K562 (cell line): Measurements from ENCODE around the gene FHIT. TPM values are rescaled to one million over a fixed set of nuclear protein-coding genes. Genes with fewer than 3 reads are reported as not detected.

Experiments
- ATAC-seq: fragments of 200-7000 bp; cut with Tn5 transposase; 3 replicates; pipeline ENCODE4 v1.9.1; 2020; ENCODE audit warnings: moderate library complexity
- BruUV-seq: library from RNA; stranded (reverse); fragments of 400-500 nt; replicated peaks from 2 replicates; lab custom pipeline; 2021; lab: Mats Ljungman, UMichigan
- CTCF ChIA-PET: fragments of 300-600 bp; formaldehyde crosslinking; extraction: SDS; loops from one replicate; lab custom pipeline; 2021; ENCODE audit warnings: low intra/inter-chr PET ratio; lab: Yijun Ruan, JAX
- POLR2A ChIA-PET: fragments of 300-600, 350-650 bp; sonication (Branson Sonifier 250); formaldehyde crosslinking; extraction: SDS; loops from one replicate; lab custom pipeline; 2021; ENCODE audit warnings: antibody characterized with exemption, inconsistent platforms; lab: Yijun Ruan, JAX
- DNase-seq, 4 experiments: peaks; one replicate each; pipeline versions ENCODE4 v3.0.0 to v3.0.0-alpha.2; 2011 to 2018; ENCODE audit warnings: low spot score in 3 of 4, mixed read lengths in 3 of 4; ENCODE audit errors: extremely low read depth in 1 of 4
- FAIRE-seq: peaks from 2 replicates; lab custom pipeline; 2011; peaks lifted over from hg19 to GRCh38; lab: Jason Lieb, UNC
- H2AFZ ChIP-seq: 2 replicates; pipeline ENCODE4 v1.6.0; 2011; ENCODE audit warnings: low read depth, low read length, control low read depth, inconsistent platforms
- H3K27ac ChIP-seq: fragments of 200-600 bp; 3 replicates; pipeline ENCODE4 v1.8.0; 2011; ENCODE audit warnings: low read depth, mild to moderate bottlenecking, control low read depth, inconsistent platforms, low read length, moderate library complexity, mixed read lengths; ENCODE audit errors: extremely low read depth
- H3K27me3 ChIP-seq, 2 experiments: fragments of 300-600 bp in 1 of 2; 2 replicates in 1 of 2; 3 replicates in 1 of 2; pipeline versions ENCODE4 v1.6.0 to v1.8.0; 2011; ENCODE audit warnings: inconsistent platforms in 2 of 2, low read length in 2 of 2, mild to moderate bottlenecking in 1 of 2, mixed read lengths in 1 of 2, moderate library complexity in 1 of 2; ENCODE audit not compliant: control insufficient read depth in 2 of 2, insufficient read depth in 2 of 2
- H3K36me3 ChIP-seq: fragments of 300-600 bp; 3 replicates; pipeline ENCODE4 v1.8.0; 2011; ENCODE audit warnings: mild to moderate bottlenecking, low read length, inconsistent platforms; ENCODE audit not compliant: control insufficient read depth, insufficient read depth
- H3K4me1 ChIP-seq, 2 experiments: fragments of 200-600 bp in 1 of 2; replicated peaks in 1 of 2; 2 replicates in 1 of 2; 3 replicates in 1 of 2; pipeline versions ENCODE4 v1.5.1 to v1.8.0; 2011; ENCODE audit warnings: inconsistent platforms in 2 of 2, low read length in 2 of 2, mild to moderate bottlenecking in 1 of 2, mixed read lengths in 1 of 2, moderate library complexity in 1 of 2; ENCODE audit not compliant: control insufficient read depth in 2 of 2, insufficient read depth in 2 of 2
- H3K4me2 ChIP-seq: 2 replicates; pipeline ENCODE4 v1.6.1; 2011; ENCODE audit warnings: low read length, control low read depth, inconsistent platforms, mixed read lengths; ENCODE audit not compliant: insufficient read depth
- H3K4me3 ChIP-seq: fragments of 200-600 bp; sonication (generic), shearing (Covaris generic); 2 replicates; pipeline ENCODE4 v1.5.1; 2016; ENCODE audit warnings: control low read depth, inconsistent platforms
- H3K79me2 ChIP-seq: fragments of 200-600 bp; 3 replicates; pipeline ENCODE4 v1.8.0; 2011; ENCODE audit warnings: low read length, inconsistent platforms; ENCODE audit not compliant: control insufficient read depth, insufficient read depth
- H3K9ac ChIP-seq, 2 experiments: 2 replicates each; pipeline versions ENCODE4 v1.6.0 to v1.6.1; 2011; ENCODE audit warnings: low read depth in 2 of 2, low read length in 2 of 2, control low read depth in 1 of 2, inconsistent platforms in 1 of 2, mild to moderate bottlenecking in 1 of 2, mixed read lengths in 1 of 2; ENCODE audit not compliant: insufficient read depth in 1 of 2
- H3K9me1 ChIP-seq: one replicate; pipeline ENCODE4 v1.6.0; 2011; ENCODE audit warnings: inconsistent platforms, mild to moderate bottlenecking, low read length, moderate library complexity; ENCODE audit not compliant: control insufficient read depth, insufficient read depth
- H3K9me3 ChIP-seq: replicated peaks from 2 replicates; pipeline ENCODE4 v1.5.1; 2011; ENCODE audit warnings: low read depth, low read length, inconsistent platforms; ENCODE audit not compliant: control insufficient read depth, insufficient read depth
- H4K20me1 ChIP-seq: replicated peaks from 2 replicates; pipeline ENCODE4 v1.6.1; 2011; ENCODE audit warnings: low read length, inconsistent platforms, mixed read lengths; ENCODE audit not compliant: control insufficient read depth, insufficient read depth
- ARID2 ChIP-seq: fragments of 450-650 bp; IDR thresholded peaks from 2 replicates; pipeline ENCODE4 v1.6.1; 2017; ENCODE audit warnings: antibody characterized with exemption, mild to moderate bottlenecking
- BCOR ChIP-seq: fragments of 450-650 bp; IDR thresholded peaks from 2 replicates; pipeline ENCODE4 v1.6.1; 2016
- MGA ChIP-seq: fragments of 450-650 bp; IDR thresholded peaks from 2 replicates; pipeline ENCODE4 v1.6.1; 2016; ENCODE audit warnings: mild to moderate bottlenecking, moderate library complexity
- PCBP2 ChIP-seq: fragments of 200-400 bp; formaldehyde crosslinking; IDR thresholded peaks from 2 replicates; pipeline ENCODE4 v1.6.1; 2018; ENCODE audit warnings: low read length, low read depth, mild to moderate bottlenecking, moderate library complexity; ENCODE audit not compliant: poor library complexity, severe bottlenecking
- PKNOX1 ChIP-seq: fragments of 450-650 bp; IDR thresholded peaks from 2 replicates; pipeline ENCODE4 v1.6.1; 2016
- ZNF133 ChIP-seq: fragments of 250-450 bp; sonication (Bioruptor Pico); IDR thresholded peaks from 2 replicates; pipeline ENCODE4 v1.4.0; 2020; ENCODE audit warnings: mild to moderate bottlenecking
- ZNF785 ChIP-seq: fragments of 250-450 bp; sonication (Bioruptor Pico); IDR thresholded peaks from 2 replicates; pipeline ENCODE4 v1.4.0; 2020; ENCODE audit warnings: mild to moderate bottlenecking
- WGBS: fragments of 100-300 bp; shearing (Covaris generic); methylation state at CpG from one replicate; pipeline ENCODE4 v1.1.6; 2016; ENCODE audit warnings: low coverage, mixed read lengths; ENCODE audit not compliant: insufficient coverage; ENCODE audit errors: missing lambda C conversion rate; 5-methylcytosine and 5-hydroxymethylcytosine counted together
- in situ Hi-C: fragments of 300-500 bp; cut with MboI; formaldehyde crosslinking; loops from 4 replicates; pipeline ENCODE4 v1.15.0; 2018; ENCODE audit warnings: inconsistent platforms, mixed read lengths
- intact Hi-C: fragments of 100-400 bp; cut with micrococcal nuclease; formaldehyde crosslinking; loops from 2 replicates; pipeline ENCODE4 v1.14.2; 2022
- polyA plus RNA-seq, 8 experiments: library from polyadenylated mRNA; depleted of rRNA in 4 of 8; stranded (reverse) in 5 of 8; unstranded in 3 of 8; fragments of >200 nt; fragmentation: Nextera tagmentation in 2 of 8; fragmentation: Illumina TruSeq in 1 of 8; extraction: Ambion mirVana in 2 of 8; extraction: Trizol in 1 of 8; gene quantifications; 2 replicates each; pipeline versions ENCODE4 v1.2.1 to v1.2.3, GENCODE V29; 2011 to 2014; ENCODE audit warnings: inconsistent platforms in 1 of 8, missing spikeins in 1 of 8
- total RNA-seq, 7 experiments: library from RNA; depleted of rRNA in 6 of 7; stranded (reverse); fragments of >200 nt in 6 of 7; fragmentation: Illumina TruSeq in 2 of 7; extraction: Trizol in 2 of 7; gene quantifications; 2 replicates each; pipeline versions ENCODE4 v1.2.1 to v1.2.3, GENCODE V29; 2011 to 2021; ENCODE audit warnings: low replicate concordance in 1 of 7
- TF ChIP-seq, protein P1 (sequence below): conservative IDR thresholded peaks from 2 replicates; pipeline ENCODE4 v1.6.1; 2011; ENCODE audit warnings: low read depth, mild to moderate bottlenecking, low read length; ENCODE audit not compliant: control insufficient read depth

FHIT gene
- total and polyA plus RNA-seq, 9 of the 15 experiments (the other 6 are each of a cell fraction or from before 2014, with no cell fraction given) = 1.7 to 9.1 (median 4.3) TPM

DNA sequence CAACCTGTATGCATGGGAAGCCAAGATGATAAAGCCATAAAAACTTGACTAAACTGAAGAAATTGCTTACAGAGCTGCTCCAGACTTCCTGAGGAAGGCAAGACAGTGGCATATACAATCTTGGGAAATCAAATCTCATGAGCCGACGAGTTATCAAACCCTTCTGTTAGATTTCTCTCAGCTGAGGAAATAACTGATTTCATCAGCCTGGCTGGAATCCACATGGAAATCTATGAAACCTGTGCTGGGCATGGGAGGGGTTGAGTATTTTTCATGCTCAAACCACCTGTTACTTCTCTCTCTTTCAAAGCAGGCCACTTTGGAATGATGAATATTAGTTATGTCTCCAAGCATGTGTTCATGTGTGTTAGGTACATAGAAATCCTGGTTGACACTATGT lies 727.7 kb downstream of the FHIT start:
- in situ Hi-C loops (no loop called here), intact Hi-C loops (no loop called here)
- Histone ChIP-seq H3K79me2 (no peaks in the 10 kb centered on the region), H3K4me2 (no peak overlapping the region), H3K4me3 (no peak overlapping the region), H3K9ac (no peak overlapping the region), H3K9me1 (no peaks in the 10 kb centered on the region), H2AFZ (no peak overlapping the region), H4K20me1 (no peaks in the 10 kb centered on the region), H3K27ac (no peak overlapping the region), H3K36me3 (no peaks in the 10 kb centered on the region), H3K4me1 (no peaks in the 10 kb centered on the region), H3K27me3 (no peaks in the 10 kb centered on the region), H3K9me3 (no peaks in the 10 kb centered on the region)
- ATAC-seq (no peak), FAIRE-seq (no peak), DNase-seq (no peak)
- ChIA-PET POLR2A (interaction anchor here (0.6 kb wide), 1 partner anchor 9 kb away, joined by 3 read pairs; no protein-coding TSS in a partner anchor), CTCF (no interaction called here)
- TF ChIP-seq BCOR (no peak), ARID2 (no peak), PCBP2 (no peak), ZNF133 (CRISPR knock-in tag) (no peak), PKNOX1 (no peak), ZNF785 (CRISPR knock-in tag) (no peak), MGA (no peak)
- TF ChIP-seq, protein P1, sequence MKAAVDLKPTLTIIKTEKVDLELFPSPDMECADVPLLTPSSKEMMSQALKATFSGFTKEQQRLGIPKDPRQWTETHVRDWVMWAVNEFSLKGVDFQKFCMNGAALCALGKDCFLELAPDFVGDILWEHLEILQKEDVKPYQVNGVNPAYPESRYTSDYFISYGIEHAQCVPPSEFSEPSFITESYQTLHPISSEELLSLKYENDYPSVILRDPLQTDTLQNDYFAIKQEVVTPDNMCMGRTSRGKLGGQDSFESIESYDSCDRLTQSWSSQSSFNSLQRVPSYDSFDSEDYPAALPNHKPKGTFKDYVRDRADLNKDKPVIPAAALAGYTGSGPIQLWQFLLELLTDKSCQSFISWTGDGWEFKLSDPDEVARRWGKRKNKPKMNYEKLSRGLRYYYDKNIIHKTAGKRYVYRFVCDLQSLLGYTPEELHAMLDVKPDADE = no peak
- 28% methylated on average over 2 of the region's 2 CpGs for WGBS
- no TSS peak for BruUV-seq
